PC-9 (cell line): Measurements from ENCODE around the gene KLHDC4. TPM values are rescaled to one million over a fixed set of nuclear protein-coding genes. Genes with fewer than 3 reads are reported as not detected.

Experiments
- BruUV-seq: library from RNA; stranded (reverse); fragments of 400-500 nt; replicated peaks from 2 replicates; lab custom pipeline; 2021; lab: Mats Ljungman, UMichigan
- CTCF ChIA-PET: fragments of 300-600 bp; sonication (Branson Sonifier 250); formaldehyde crosslinking; loops from one replicate; lab custom pipeline; 2022; ENCODE audit warnings: antibody characterized with exemption; lab: Charles Lee
- POLR2A ChIA-PET: fragments of 300-600 bp; sonication (Branson Sonifier 250); formaldehyde crosslinking; loops from one replicate; lab custom pipeline; 2022; ENCODE audit warnings: antibody characterized with exemption; ENCODE audit not compliant: unreplicated experiment; lab: Charles Lee
- DNase-seq, 2 experiments: peaks; one replicate each; pipeline versions ENCODE4 v3.0.0 to v3.0.0-alpha.2; 2015 to 2022; ENCODE audit warnings: mixed read lengths in 1 of 2
- H2AFZ ChIP-seq: fragments of 200-600 bp; sonication (generic); 2 replicates; pipeline ENCODE4 v1.8.1; 2017; ENCODE audit warnings: antibody characterized with exemption
- H3F3A ChIP-seq: fragments of 200-600 bp; sonication (generic); 2 replicates; pipeline ENCODE4 v1.8.1; 2017; ENCODE audit warnings: antibody characterized with exemption, mild to moderate bottlenecking, low read depth; ENCODE audit not compliant: insufficient read depth
- H3K27ac ChIP-seq: fragments of 200-600 bp; sonication (generic); 2 replicates; pipeline ENCODE4 v1.6.1; 2016; ENCODE audit warnings: mixed run types
- H3K27me3 ChIP-seq: fragments of 200-600 bp; sonication (generic); 2 replicates; pipeline ENCODE4 v1.6.1; 2016; ENCODE audit warnings: low read depth, mixed run types; ENCODE audit not compliant: insufficient read depth
- H3K36me3 ChIP-seq: fragments of 200-600 bp; sonication (generic); 2 replicates; pipeline ENCODE4 v1.6.1; 2016; ENCODE audit warnings: low read depth, mixed run types
- H3K4me1 ChIP-seq: fragments of 200-600 bp; sonication (generic); replicated peaks from 2 replicates; pipeline ENCODE4 v1.6.1; 2016; ENCODE audit warnings: mixed run types; ENCODE audit not compliant: insufficient read depth
- H3K4me2 ChIP-seq: fragments of 200-600 bp; sonication (generic); 2 replicates; pipeline ENCODE4 v1.6.1; 2017; ENCODE audit warnings: mixed run types
- H3K4me3 ChIP-seq: fragments of 200-600 bp; sonication (generic); 2 replicates; pipeline ENCODE4 v1.6.1; 2016; ENCODE audit warnings: mixed run types
- H3K79me2 ChIP-seq: fragments of 200-600 bp; sonication (generic); 2 replicates; pipeline ENCODE4 v1.6.1; 2017; ENCODE audit warnings: low read depth, mixed run types
- H3K9me2 ChIP-seq: fragments of 200-600 bp; sonication (generic); 2 replicates; pipeline ENCODE4 v1.8.1; 2017; ENCODE audit warnings: mild to moderate bottlenecking; ENCODE audit not compliant: insufficient read depth
- H3K9me3 ChIP-seq: fragments of 200-600 bp; sonication (generic); 2 replicates; pipeline ENCODE4 v1.8.1; 2016; ENCODE audit warnings: low read depth; ENCODE audit not compliant: insufficient read depth
- H4K20me1 ChIP-seq: fragments of 200-600 bp; sonication (generic); 2 replicates; pipeline ENCODE4 v1.8.1; 2017; ENCODE audit not compliant: insufficient read depth
- CTCF ChIP-seq: fragments of 200-600 bp; sonication (generic); conservative IDR thresholded peaks from 2 replicates; pipeline ENCODE4 v1.6.1; 2017; ENCODE audit warnings: mixed run types, antibody characterized with exemption, mild to moderate bottlenecking, moderate library complexity
- EZH2 ChIP-seq: fragments of 200-600 bp; sonication (generic); IDR thresholded peaks from 2 replicates; pipeline ENCODE4 v1.8.0; 2017; ENCODE audit warnings: antibody characterized with exemption, low read depth
- intact Hi-C: fragments of 100-400 bp; cut with micrococcal nuclease; formaldehyde crosslinking; loops from one replicate; pipeline ENCODE4 v1.10.0; 2022; ENCODE audit not compliant: unreplicated experiment
- total RNA-seq: library from RNA; stranded (reverse); gene quantifications from 2 replicates; pipeline ENCODE4 v1.2.3, GENCODE V29; 2021

KLHDC4 gene
- total RNA-seq, 1 experiment from 2014 or later: 66.5 TPM

GRCh38 chr16:87734644-87735043, 31.1 kb downstream of the KLHDC4 start:
- no peak overlapping the region for H2AFZ ChIP-seq
- H3K79me2 ChIP-seq: peaks cover 5% of the 10 kb centered on the region; the same call in 1 of the 2 replicates
- CTCF ChIA-PET: no interaction called here
- H3K4me2 ChIP-seq: no peak overlapping the region
- H3K9me3 ChIP-seq: no peaks in the 10 kb centered on the region
- no peaks in the 10 kb centered on the region for H3K9me2 ChIP-seq
- H3K27ac ChIP-seq: no peak overlapping the region
- H3K36me3 ChIP-seq: peaks cover 5% of the 10 kb centered on the region; the same call in 1 of the 2 replicates
- peaks cover 6% of the 10 kb centered on the region; the same call in 1 of the 2 replicates for H3F3A ChIP-seq
- H3K4me1 ChIP-seq: no peaks in the 10 kb centered on the region
- DNase-seq: no peak
- peaks cover 28% of the 10 kb centered on the region for H4K20me1 ChIP-seq
- H3K4me3 ChIP-seq: no peak overlapping the region
- TF ChIP-seq CTCF (no peak), EZH2 (no peak)
- no TSS peak for BruUV-seq
- intact Hi-C loops: no loop called here
- H3K27me3 ChIP-seq: no peaks in the 10 kb centered on the region
- POLR2A ChIA-PET: interaction anchor here (0.6 kb wide), 1 partner anchor 16 kb away, joined by 4 read pairs; no protein-coding TSS in a partner anchor

GRCh38 chr16:87733190-87733589, 32.6 kb downstream of the KLHDC4 start:
- no TSS peak for BruUV-seq
- Histone ChIP-seq H3K4me3 (no peak overlapping the region), H3K4me1 (no peaks in the 10 kb centered on the region), H3K36me3 (peaks cover 10% of the 10 kb centered on the region; the same call in 1 of the 2 replicates), H3K27ac (no peak overlapping the region), H3K9me2 (no peaks in the 10 kb centered on the region), H4K20me1 (peaks cover 28% of the 10 kb centered on the region), H2AFZ (no peak overlapping the region), H3K9me3 (no peaks in the 10 kb centered on the region), H3K79me2 (peaks cover 5% of the 10 kb centered on the region; the same call in 1 of the 2 replicates), H3K4me2 (no peak overlapping the region), H3F3A (peaks cover 6% of the 10 kb centered on the region; the same call in 1 of the 2 replicates), H3K27me3 (no peaks in the 10 kb centered on the region)
- intact Hi-C loops: no loop called here
- CTCF ChIA-PET: no interaction called here
- POLR2A ChIA-PET: no interaction called here
- no peak for DNase-seq
- no peak for TF ChIP-seq CTCF
- TF ChIP-seq EZH2: no peak

- ChIA-PET CTCF (no interaction called here), POLR2A (no interaction called here)
- BruUV-seq: no TSS peak
- Histone ChIP-seq H3K9me2 (no peaks in the 10 kb centered on the region), H3F3A (peaks cover 6% of the 10 kb centered on the region; the same call in 1 of the 2 replicates), H3K79me2 (peaks cover 5% of the 10 kb centered on the region; the same call in 1 of the 2 replicates), H3K9me3 (no peaks in the 10 kb centered on the region), H3K4me2 (no peak overlapping the region), H2AFZ (no peak overlapping the region), H3K27ac (no peak overlapping the region), H4K20me1 (peaks cover 28% of the 10 kb centered on the region), H3K4me3 (no peak overlapping the region), H3K27me3 (no peaks in the 10 kb centered on the region), H3K36me3 (peaks cover 16% of the 10 kb centered on the region; the same call in 1 of the 2 replicates), H3K4me1 (no peaks in the 10 kb centered on the region)
- intact Hi-C loops: no loop called here
- no peak for DNase-seq
- no peak for TF ChIP-seq CTCF
- no peak for TF ChIP-seq EZH2
Observed at GRCh38 chr16:87731607-87732006, 34.2 kb downstream of the KLHDC4 start.
